IPS-18a (cell line): ENCODE measurements around the gene NTNG2.

Source experiments
- H3K27ac ChIP-seq: one replicate; pipeline ENCODE4 v1.5.1; 2013; ENCODE audit warnings: low read length
- H3K27me3 ChIP-seq: one replicate; pipeline ENCODE4 v1.6.1; 2013; ENCODE audit warnings: mild to moderate bottlenecking, low read length; ENCODE audit not compliant: control insufficient read depth, insufficient read depth
- H3K36me3 ChIP-seq: one replicate; pipeline ENCODE4 v1.6.1; 2013; ENCODE audit warnings: low read depth, low read length; ENCODE audit not compliant: control insufficient read depth
- H3K4me1 ChIP-seq: one replicate; pipeline ENCODE4 v1.6.1; 2013; ENCODE audit warnings: low read depth, low read length; ENCODE audit not compliant: control insufficient read depth
- H3K4me3 ChIP-seq: one replicate; pipeline ENCODE4 v1.5.1; 2013; ENCODE audit warnings: low read length
- H3K9ac ChIP-seq: one replicate; pipeline ENCODE4 v1.6.1; 2013; ENCODE audit warnings: mild to moderate bottlenecking, low read length, moderate library complexity
- H3K9me3 ChIP-seq: one replicate; pipeline ENCODE4 v1.6.1; 2013; ENCODE audit warnings: low read depth, low read length; ENCODE audit not compliant: control insufficient read depth

Gene NTNG2

DNA sequence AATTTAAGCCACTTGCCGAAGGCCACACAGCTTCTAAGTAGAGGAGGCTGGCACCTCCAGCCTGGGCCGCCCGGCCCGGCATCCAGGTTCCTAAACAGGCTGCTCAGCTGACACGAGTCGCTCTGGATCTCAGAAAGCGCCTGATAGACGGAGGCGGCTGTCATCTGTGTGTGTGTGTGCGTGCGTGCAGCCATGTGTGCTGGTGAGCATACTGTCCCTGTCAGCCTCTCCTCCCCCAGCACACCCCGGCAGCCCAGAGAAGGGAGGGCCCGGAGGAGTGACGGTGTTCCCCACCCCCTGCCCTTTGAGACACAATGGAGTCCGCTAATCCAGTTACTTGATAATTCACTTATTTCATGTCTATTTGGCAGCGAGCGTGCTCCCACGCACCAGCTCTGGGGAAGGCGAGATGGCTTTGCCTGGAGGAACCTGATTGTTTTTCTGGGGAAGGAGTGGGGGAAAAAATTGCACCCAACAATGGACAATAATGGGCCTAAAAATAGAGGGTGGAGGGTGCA lies 20.0 kb downstream of the NTNG2 start:
- H3K9ac ChIP-seq: no peak overlapping the region

GRCh38 chr9:132182314-132183091 lies 20.6 kb downstream of the NTNG2 start:
- Histone ChIP-seq H3K4me1 (peaks cover 28% of the 10 kb centered on the region), H3K27ac (no peak overlapping the region), H3K27me3 (peaks cover 16% of the 10 kb centered on the region), H3K9ac (no peak overlapping the region), H3K9me3 (no peaks in the 10 kb centered on the region), H3K4me3 (no peak overlapping the region), H3K36me3 (no peaks in the 10 kb centered on the region)

More for the DNA sequence above, 20.0 kb downstream of the NTNG2 start:
- Histone ChIP-seq H3K36me3 (no peaks in the 10 kb centered on the region), H3K27me3 (peaks cover 10% of the 10 kb centered on the region), H3K4me1 (peaks cover 26% of the 10 kb centered on the region), H3K9me3 (no peaks in the 10 kb centered on the region), H3K4me3 (no peak overlapping the region), H3K27ac (no peak overlapping the region)

- H3K4me1 ChIP-seq: peaks cover 31% of the 10 kb centered on the region
- H3K9me3 ChIP-seq: no peaks in the 10 kb centered on the region
- peaks cover 23% of the 10 kb centered on the region for H3K27me3 ChIP-seq
- H3K36me3 ChIP-seq: no peaks in the 10 kb centered on the region
- H3K4me3 ChIP-seq: no peak overlapping the region
- no peak overlapping the region for H3K27ac ChIP-seq
- H3K9ac ChIP-seq: no peak overlapping the region
Observed at GRCh38 chr9:132183134-132183533, 21.3 kb downstream of the NTNG2 start.

DNA sequence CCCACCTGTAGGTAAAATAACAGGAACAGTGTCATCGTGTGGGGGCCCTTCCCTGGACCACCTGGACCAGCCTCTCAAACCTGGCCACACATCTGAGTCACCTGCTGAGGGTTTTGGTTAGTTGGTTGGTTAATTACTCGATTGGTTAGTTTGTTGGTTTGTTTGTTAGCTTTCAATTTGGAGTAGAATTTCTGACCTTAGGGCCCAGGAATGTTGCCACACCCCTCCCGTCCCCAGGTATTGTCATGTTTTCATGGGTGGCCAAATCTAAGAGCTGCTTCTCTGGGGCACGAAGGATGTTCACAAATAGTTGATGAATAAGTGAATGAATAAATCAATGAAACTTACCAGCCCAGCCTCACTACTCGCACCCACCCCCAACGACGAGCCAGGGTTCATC lies 21.9 kb downstream of the NTNG2 start:
- no peak overlapping the region for H3K9ac ChIP-seq
- H3K27me3 ChIP-seq: peaks cover 26% of the 10 kb centered on the region
- peaks cover 31% of the 10 kb centered on the region for H3K4me1 ChIP-seq
- H3K9me3 ChIP-seq: no peaks in the 10 kb centered on the region
- no peaks in the 10 kb centered on the region for H3K36me3 ChIP-seq
- no peak overlapping the region for H3K4me3 ChIP-seq
- no peak overlapping the region for H3K27ac ChIP-seq

DNA sequence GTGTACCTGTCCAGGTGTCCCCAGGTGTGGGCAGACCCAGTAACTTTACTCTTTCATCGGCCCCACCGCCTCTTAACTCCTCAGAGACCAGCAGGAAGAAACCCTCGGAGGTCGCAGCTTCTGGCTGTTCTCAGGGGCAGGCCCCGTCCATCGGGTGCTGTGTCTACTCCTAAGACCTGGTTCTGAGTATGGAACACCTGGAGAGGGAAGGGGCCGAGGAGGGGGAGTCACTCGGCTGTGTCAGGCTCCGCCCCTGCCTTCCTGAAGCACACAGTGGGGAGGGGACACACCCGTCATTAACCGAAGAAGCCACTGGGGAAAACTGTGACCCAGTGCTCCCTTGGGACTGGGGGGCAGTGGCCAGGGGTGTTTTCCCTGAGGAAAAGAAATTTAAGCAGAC lies 22.3 kb downstream of the NTNG2 start:
- no peak overlapping the region for H3K27ac ChIP-seq
- peaks cover 26% of the 10 kb centered on the region for H3K27me3 ChIP-seq
- H3K4me1 ChIP-seq: peaks cover 31% of the 10 kb centered on the region

GRCh38 chr9:132185073-132186009 lies 23.5 kb downstream of the NTNG2 start:
- Histone ChIP-seq H3K9me3 (no peaks in the 10 kb centered on the region), H3K36me3 (no peaks in the 10 kb centered on the region), H3K9ac (peak overlapping the region; percentile 18), H3K27me3 (peaks cover 26% of the 10 kb centered on the region), H3K27ac (no peak overlapping the region), H3K4me3 (no peak overlapping the region), H3K4me1 (peaks cover 31% of the 10 kb centered on the region)

More for the DNA sequence above, 22.3 kb downstream of the NTNG2 start:
- no peaks in the 10 kb centered on the region for H3K9me3 ChIP-seq
- no peak overlapping the region for H3K9ac ChIP-seq
- no peaks in the 10 kb centered on the region for H3K36me3 ChIP-seq
- no peak overlapping the region for H3K4me3 ChIP-seq

DNA sequence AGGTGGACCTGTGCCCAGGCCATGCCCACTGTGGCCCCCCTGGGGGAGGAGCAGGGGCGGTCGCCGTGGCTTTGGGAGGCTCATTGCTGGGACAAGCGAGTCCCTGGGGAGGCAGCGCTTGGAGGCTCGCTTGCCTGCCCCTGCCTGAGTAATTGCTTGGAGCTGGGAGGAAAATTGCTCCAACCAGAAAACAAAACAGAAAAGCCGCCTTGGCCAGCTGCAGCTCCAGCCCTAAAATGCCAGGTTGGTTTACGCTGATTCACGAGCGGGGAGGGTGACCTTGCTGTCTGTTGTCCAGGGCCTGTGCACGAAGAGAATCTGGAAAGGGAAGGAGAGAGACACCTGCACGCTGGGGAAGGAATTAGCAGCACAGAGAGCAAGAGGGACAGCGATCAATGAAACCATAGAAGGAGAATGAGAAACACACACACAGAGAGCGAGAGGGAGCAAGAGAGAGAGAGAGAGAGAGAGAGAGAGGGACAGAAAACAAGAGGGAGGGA lies 25.3 kb downstream of the NTNG2 start:
- Histone ChIP-seq H3K4me1 (peaks cover 31% of the 10 kb centered on the region), H3K27me3 (peaks cover 26% of the 10 kb centered on the region), H3K9ac (no peak overlapping the region), H3K4me3 (no peak overlapping the region), H3K36me3 (no peaks in the 10 kb centered on the region), H3K27ac (no peak overlapping the region), H3K9me3 (no peaks in the 10 kb centered on the region)

- Histone ChIP-seq H3K9me3 (no peaks in the 10 kb centered on the region), H3K4me3 (no peak overlapping the region), H3K27me3 (peaks cover 25% of the 10 kb centered on the region), H3K4me1 (peaks cover 9% of the 10 kb centered on the region), H3K36me3 (no peaks in the 10 kb centered on the region), H3K9ac (no peak overlapping the region), H3K27ac (no peak overlapping the region)
Observed at GRCh38 chr9:132190966-132191365, 29.1 kb downstream of the NTNG2 start.

DNA sequence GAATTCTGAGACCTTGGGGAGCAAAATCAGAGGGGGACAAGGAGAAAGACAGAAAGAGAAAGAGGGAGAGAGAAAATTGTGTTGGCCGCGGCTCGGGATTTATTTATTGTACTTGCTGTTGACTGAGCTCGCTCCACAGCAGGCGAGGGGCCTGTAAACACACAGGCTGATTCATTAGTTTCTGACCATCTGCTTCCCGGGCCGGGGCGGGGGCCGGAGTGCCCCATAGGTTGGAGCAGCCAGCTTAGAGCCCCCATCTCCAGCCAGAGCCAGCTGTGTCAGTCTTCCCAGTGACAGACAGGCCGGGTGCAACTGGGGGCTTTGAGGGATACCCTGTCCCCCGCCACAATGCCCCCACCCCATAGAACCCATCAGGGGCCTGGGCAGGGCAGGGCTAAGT lies 30.9 kb downstream of the NTNG2 start:
- Histone ChIP-seq H3K9ac (no peak overlapping the region), H3K4me1 (peaks cover 1% of the 10 kb centered on the region), H3K27ac (no peak overlapping the region), H3K9me3 (no peaks in the 10 kb centered on the region), H3K4me3 (no peak overlapping the region), H3K36me3 (no peaks in the 10 kb centered on the region), H3K27me3 (peaks cover 7% of the 10 kb centered on the region)

GRCh38 chr9:132193227-132194124 lies 31.6 kb downstream of the NTNG2 start:
- no peak overlapping the region for H3K9ac ChIP-seq
- no peaks in the 10 kb centered on the region for H3K27me3 ChIP-seq
- H3K4me1 ChIP-seq: no peaks in the 10 kb centered on the region
- H3K4me3 ChIP-seq: no peak overlapping the region
- no peaks in the 10 kb centered on the region for H3K36me3 ChIP-seq
- H3K27ac ChIP-seq: no peak overlapping the region
- H3K9me3 ChIP-seq: no peaks in the 10 kb centered on the region
